ENCODE results near the gene FAM234A. TPM values are rescaled to one million over a fixed set of nuclear protein-coding genes. Genes with fewer than 3 reads are reported as not detected.

FAM234A gene
- total RNA-seq, 6 experiments from 2014 or later = 31.7 to 64.8 (median 41.9) TPM

GRCh38 chr16:296276-296675 lies 61.7 kb downstream of the FAM234A start:
- Histone ChIP-seq H3K4me3 (no peak overlapping the region), H3K36me3 (peaks cover 0 to 4% (median 0%) of the 10 kb centered on the region in 4 donors), H3K4me1 (no peaks in the 10 kb centered on the region), H3K9me3 (no peaks in the 10 kb centered on the region), H3K27ac (no peak overlapping the region), H3K27me3 (no peaks in the 10 kb centered on the region)
- no CpG with 5 or more reads among the region's 14 CpGs for WGBS (ENCODE audit: insufficient coverage, low coverage, low lambda C conversion rate, missing lambda C conversion rate)
- ATAC-seq = no peak
- no peak for TF ChIP-seq POLR2A (IDR thresholded peaks at IDR 0.05)
- no peak for TF ChIP-seq CTCF (IDR thresholded peaks at IDR 0.05)
- intact Hi-C loops (cut with DNase I) = no loop called here
- DNase-seq = no peak

DNA sequence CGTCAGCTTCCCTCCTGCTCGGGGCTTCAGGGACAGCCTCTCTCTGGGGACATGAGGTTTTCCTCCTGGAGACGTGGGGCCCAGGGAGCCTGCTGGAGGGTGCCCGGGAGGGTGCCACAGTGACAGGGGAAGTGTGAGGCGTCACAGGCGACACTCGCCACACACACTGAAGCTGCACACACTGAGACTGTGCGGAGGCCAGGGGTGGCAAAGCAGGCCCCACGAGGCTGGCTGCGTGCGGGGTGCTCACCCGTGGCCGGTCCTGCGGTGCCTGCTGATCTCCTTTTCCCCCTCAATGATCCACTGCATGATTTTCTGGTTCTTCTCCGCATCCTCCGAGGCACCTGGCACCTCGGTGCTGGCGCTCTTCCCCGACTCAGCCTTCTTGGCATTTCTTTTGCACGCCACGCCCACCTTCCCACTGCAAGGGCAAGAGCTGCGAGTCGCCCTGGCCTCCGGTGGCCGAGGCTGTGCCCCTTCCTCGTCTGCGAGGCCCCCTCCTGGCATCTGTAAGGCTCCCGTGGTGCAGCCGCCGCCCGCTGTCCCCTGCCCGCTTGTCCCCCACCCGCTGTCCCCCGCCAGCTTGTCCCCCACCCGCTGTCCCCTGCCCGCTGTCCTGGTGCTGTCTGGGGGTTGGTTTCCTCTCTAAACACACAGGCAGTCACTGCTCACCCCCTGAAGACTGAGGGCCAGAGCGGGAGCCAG lies 62.3 kb downstream of the FAM234A start:
- Histone ChIP-seq H3K27me3 (no peaks in the 10 kb centered on the region), H3K27ac (no peak overlapping the region), H3K9me3 (no peaks in the 10 kb centered on the region), H3K36me3 (peaks cover 0 to 4% (median 0%) of the 10 kb centered on the region in 4 donors), H3K4me1 (no peaks in the 10 kb centered on the region), H3K4me3 (no peak overlapping the region)
- DNase-seq (no peak), ATAC-seq (peak in 1 of 4 donors; percentile 7)
- intact Hi-C loops (cut with DNase I) = no loop called here
- WGBS (ENCODE audit: insufficient coverage, low coverage, low lambda C conversion rate, missing lambda C conversion rate) = 93% methylated on average over 6 of the region's 37 CpGs
- TF ChIP-seq POLR2A (IDR thresholded peaks at IDR 0.05) (no peak), CTCF (IDR thresholded peaks at IDR 0.05) (no peak)

DNA sequence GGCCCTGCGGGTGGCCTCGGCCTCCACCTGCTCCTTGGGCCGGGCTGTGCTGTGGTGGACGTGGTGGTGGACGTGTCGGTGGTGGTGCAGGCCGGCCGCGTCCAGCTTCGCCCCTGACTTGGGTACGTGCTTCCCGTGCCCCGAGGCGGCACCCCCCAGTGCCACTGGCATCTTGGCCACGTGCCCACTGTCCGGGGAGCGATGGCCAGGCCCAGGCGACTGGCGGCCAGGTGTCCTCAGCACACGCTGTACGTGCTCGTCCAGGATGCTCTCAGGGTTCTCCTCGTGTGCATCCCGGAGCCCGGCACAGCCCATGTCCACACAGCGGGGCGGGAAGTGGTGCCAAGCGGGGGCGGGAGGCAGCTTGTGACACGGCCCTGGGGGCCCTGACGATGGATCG lies 63.2 kb downstream of the FAM234A start:
- intact Hi-C loops (cut with DNase I) = no loop called here
- DNase-seq (no peak), ATAC-seq (peak in 1 of 4 donors; percentile 30)
- peaks cover 0 to 4% (median 0%) of the 10 kb centered on the region in 4 donors for H3K36me3 ChIP-seq
- H3K27ac ChIP-seq = no peak overlapping the region
- H3K9me3 ChIP-seq = no peaks in the 10 kb centered on the region
- H3K27me3 ChIP-seq = no peaks in the 10 kb centered on the region
- no peak for TF ChIP-seq POLR2A (IDR thresholded peaks at IDR 0.05)
- TF ChIP-seq CTCF (IDR thresholded peaks at IDR 0.05) = no peak
- no CpG with 5 or more reads among the region's 32 CpGs for WGBS (ENCODE audit: insufficient coverage, low coverage, low lambda C conversion rate, missing lambda C conversion rate)
- no peaks in the 10 kb centered on the region for H3K4me1 ChIP-seq
- no peak overlapping the region for H3K4me3 ChIP-seq

GRCh38 chr16:301235-301634 lies 66.6 kb downstream of the FAM234A start:
- Histone ChIP-seq H3K36me3 (no peaks in the 10 kb centered on the region), H3K27ac (no peak overlapping the region), H3K4me3 (no peak overlapping the region), H3K27me3 (no peaks in the 10 kb centered on the region), H3K4me1 (no peaks in the 10 kb centered on the region), H3K9me3 (no peaks in the 10 kb centered on the region)
- ATAC-seq = no peak
- no peak for DNase-seq
- TF ChIP-seq CTCF (IDR thresholded peaks at IDR 0.05) = no peak
- no peak for TF ChIP-seq POLR2A (IDR thresholded peaks at IDR 0.05)
- WGBS (ENCODE audit: insufficient coverage, low coverage, low lambda C conversion rate, missing lambda C conversion rate) = 100% methylated on average over 1 of the region's 6 CpGs
- intact Hi-C loops (cut with DNase I) = no loop called here

All from right lobe of liver (tissue), 6 donors.